Measurements from ENCODE around the gene SLC27A6. TPM values are rescaled to one million over a fixed set of nuclear protein-coding genes. Genes with fewer than 3 reads are reported as not detected.
"Not testable (repeated sequence)": the region's sequence is repeated elsewhere in the genome, so short reads cannot be mapped to it uniquely, and the experiment has no call there.

Gene SLC27A6
- total and polyA plus RNA-seq, 2 experiments from 2014 or later: 2.0 to 4.8 TPM

GRCh38 chr5:128949847-128950546, 15.3 kb upstream of the SLC27A6 start (continued):
- no peak for TF ChIP-seq ZNF462 (CRISPR knock-in tag; IDR thresholded peaks at IDR 0.05)
- TF ChIP-seq NANOG (IDR thresholded peaks at IDR 0.05; ENCODE audit: borderline replicate concordance): no peak
- no peak for TF ChIP-seq EZH2 (IDR thresholded peaks at IDR 0.05; ENCODE audit: low read depth, unreplicated experiment)
- no peak for TF ChIP-seq CREB1 (CRISPR knock-in tag; IDR thresholded peaks at IDR 0.05; ENCODE audit: low read depth)
- TF ChIP-seq CTCF (conservative IDR thresholded peaks at IDR 0.05; ENCODE audit: low read depth in 2 of 2): no peak
- TF ChIP-seq ETS1 (IDR thresholded peaks at IDR 0.05): no peak

- not testable (repeated sequence) for H3F3A ChIP-seq (replicated peaks; ENCODE audit: low read depth); H3K27ac ChIP-seq (ENCODE audit: low read depth); H3K4me1 ChIP-seq (ENCODE audit: insufficient read depth); H3K27me3 ChIP-seq (ENCODE audit: insufficient read depth); H3K4me1 Mint-ChIP-seq; H3K9me2 ChIP-seq (ENCODE audit: insufficient read depth); DNase-seq (ENCODE audit: low spot score); H3K4me3 Mint-ChIP-seq; H3K4me3 ChIP-seq; H3K27ac Mint-ChIP-seq; H3K36me3 Mint-ChIP-seq (ENCODE audit: low read depth); H3K27me3 Mint-ChIP-seq (ENCODE audit: insufficient read depth, low read depth, poor library complexity); ATAC-seq; H3K79me2 ChIP-seq (replicated peaks; ENCODE audit: insufficient read depth); H3K9me3 Mint-ChIP-seq; H3K36me3 ChIP-seq (ENCODE audit: insufficient read depth); H3K4me2 ChIP-seq; H2AFZ ChIP-seq; H4K20me1 ChIP-seq (replicated peaks; ENCODE audit: insufficient read depth)
Observed at GRCh38 chr5:128951301-128951700, 14.0 kb upstream of the SLC27A6 start.

Data from GM23338 (cell line).